Parathyroid adenoma (tissue), 2 donors: ENCODE measurements around the gene RGS9BP.

Experiments
- H2AFZ ChIP-seq: fragments of 300-600 bp; sonication (generic); one replicate; pipeline ENCODE4 v1.7.0; 2017; ENCODE audit warnings: antibody characterized with exemption, mild to moderate bottlenecking
- H3K27ac ChIP-seq: fragments of 300-600 bp; sonication (generic); one replicate; pipeline ENCODE4 v1.7.0; 2017
- H3K27me3 ChIP-seq: fragments of 300-600 bp; sonication (generic); one replicate; pipeline ENCODE4 v1.7.0; 2017; ENCODE audit warnings: low read length; ENCODE audit not compliant: control insufficient read depth, insufficient read depth
- H3K36me3 ChIP-seq: fragments of 300-600 bp; sonication (generic); one replicate; pipeline ENCODE4 v1.7.0; 2017; ENCODE audit warnings: low read length; ENCODE audit not compliant: control insufficient read depth, insufficient read depth
- H3K4me1 ChIP-seq: fragments of 300-600 bp; sonication (generic); one replicate; pipeline ENCODE4 v1.7.0; 2017; ENCODE audit warnings: control low read depth
- H3K4me2 ChIP-seq: fragments of 300-600 bp; sonication (generic); one replicate; pipeline ENCODE4 v1.7.0; 2017; ENCODE audit warnings: low read length
- H3K4me3 ChIP-seq: fragments of 300-600 bp; sonication (generic); one replicate; pipeline ENCODE4 v1.7.0; 2017; ENCODE audit warnings: low read depth, low read length
- H3K79me2 ChIP-seq: fragments of 300-600 bp; sonication (generic); one replicate; pipeline ENCODE4 v1.7.0; 2017; ENCODE audit warnings: control low read depth
- H3K9ac ChIP-seq: fragments of 300-600 bp; sonication (generic); one replicate; pipeline ENCODE4 v1.7.0; 2017; ENCODE audit warnings: mild to moderate bottlenecking
- H3K9me3 ChIP-seq: fragments of 300-600 bp; sonication (generic); one replicate; pipeline ENCODE4 v1.7.0; 2017; ENCODE audit warnings: low read length; ENCODE audit not compliant: control insufficient read depth
- CTCF ChIP-seq: fragments of 300-600 bp; sonication (generic); IDR thresholded peaks from one replicate; pipeline ENCODE4 v1.7.0; 2017; ENCODE audit warnings: antibody characterized with exemption, mild to moderate bottlenecking
- donor health status: primary hyperparathyroidism.

Gene RGS9BP

GRCh38 chr19:32662186-32662585 lies 13.5 kb upstream of the RGS9BP start:
- Histone ChIP-seq H2AFZ (no peak overlapping the region), H3K4me2 (no peak overlapping the region), H3K27me3 (no peaks in the 10 kb centered on the region), H3K4me3 (no peak overlapping the region), H3K4me1 (no peaks in the 10 kb centered on the region), H3K79me2 (peaks cover 14% of the 10 kb centered on the region), H3K27ac (no peak overlapping the region), H3K9me3 (no peaks in the 10 kb centered on the region), H3K36me3 (no peaks in the 10 kb centered on the region), H3K9ac (no peak overlapping the region)
- TF ChIP-seq CTCF = no peak

GRCh38 chr19:32666084-32666483 lies 9.6 kb upstream of the RGS9BP start:
- Histone ChIP-seq H3K9ac (no peak overlapping the region), H2AFZ (no peak overlapping the region), H3K27ac (no peak overlapping the region), H3K4me1 (no peaks in the 10 kb centered on the region), H3K27me3 (no peaks in the 10 kb centered on the region), H3K9me3 (no peaks in the 10 kb centered on the region), H3K79me2 (peaks cover 29% of the 10 kb centered on the region), H3K4me3 (no peak overlapping the region), H3K36me3 (no peaks in the 10 kb centered on the region), H3K4me2 (no peak overlapping the region)
- TF ChIP-seq CTCF = no peak

GRCh38 chr19:32669310-32669709 lies 6.3 kb upstream of the RGS9BP start:
- TF ChIP-seq CTCF = no peak
- Histone ChIP-seq H3K79me2 (peaks cover 33% of the 10 kb centered on the region), H3K4me1 (no peaks in the 10 kb centered on the region), H3K36me3 (no peaks in the 10 kb centered on the region), H3K4me3 (no peak overlapping the region), H3K9me3 (no peaks in the 10 kb centered on the region), H3K9ac (no peak overlapping the region), H2AFZ (no peak overlapping the region), H3K4me2 (no peak overlapping the region), H3K27me3 (no peaks in the 10 kb centered on the region), H3K27ac (no peak overlapping the region)

- Histone ChIP-seq H3K4me3 (no peak overlapping the region), H3K9me3 (no peaks in the 10 kb centered on the region), H3K4me1 (no peaks in the 10 kb centered on the region), H3K4me2 (no peak overlapping the region), H2AFZ (no peak overlapping the region), H3K27ac (no peak overlapping the region), H3K9ac (no peak overlapping the region), H3K79me2 (peaks cover 30% of the 10 kb centered on the region), H3K36me3 (no peaks in the 10 kb centered on the region), H3K27me3 (no peaks in the 10 kb centered on the region)
- TF ChIP-seq CTCF = no peak
These were observed 3.6 kb upstream of the RGS9BP start for GRCh38 chr19:32671883-32672593.

GRCh38 chr19:32672841-32673240 lies 2.8 kb upstream of the RGS9BP start:
- no peaks in the 10 kb centered on the region for H3K27me3 ChIP-seq
- no peak overlapping the region for H3K27ac ChIP-seq

More at GRCh38 chr19:32672841-32673240, 2.8 kb upstream of the RGS9BP start:
- no peak overlapping the region for H3K4me3 ChIP-seq
- no peaks in the 10 kb centered on the region for H3K36me3 ChIP-seq
- TF ChIP-seq CTCF = no peak
- H3K9ac ChIP-seq = no peak overlapping the region
- H3K79me2 ChIP-seq = peaks cover 28% of the 10 kb centered on the region
- H2AFZ ChIP-seq = no peak overlapping the region
- no peaks in the 10 kb centered on the region for H3K9me3 ChIP-seq
- H3K4me2 ChIP-seq = no peak overlapping the region
- H3K4me1 ChIP-seq = no peaks in the 10 kb centered on the region
